HG03442 (cell line): ENCODE results near the gene OR2M4.
"Not testable (repeated sequence)": the region's sequence is repeated elsewhere in the genome, so short reads cannot be mapped to it uniquely, and the experiment has no call there.

ENCODE experiments used
- ATAC-seq: cut with Tn5 transposase; IDR thresholded peaks from one replicate; pipeline ENCODE4 v1.9.1; 2021; ENCODE audit warnings: mild to moderate bottlenecking, moderate library complexity; ENCODE audit not compliant: unreplicated experiment

The OR2M4 gene, protein sequence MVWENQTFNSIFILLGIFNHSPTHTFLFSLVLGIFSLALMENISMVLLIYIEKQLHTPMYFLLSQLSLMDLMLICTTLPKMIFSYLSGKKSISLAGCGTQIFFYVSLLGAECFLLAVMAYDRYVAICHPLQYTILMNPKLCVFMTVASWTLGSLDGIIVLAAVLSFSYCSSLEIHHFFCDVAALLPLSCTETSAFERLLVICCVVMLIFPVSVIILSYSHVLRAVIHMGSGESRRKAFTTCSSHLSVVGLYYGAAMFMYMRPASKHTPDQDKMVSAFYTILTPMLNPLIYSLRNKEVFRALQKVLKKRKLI

GRCh38 chr1:248231117-248231516 is at the start of gene OR2M4:
Gene OR2M4, plus strand, starts transcription at chr1:248231417. Its CDS starts 7,512 bp downstream, at chr1:248238929.
- ATAC-seq, result no peak

DNA sequence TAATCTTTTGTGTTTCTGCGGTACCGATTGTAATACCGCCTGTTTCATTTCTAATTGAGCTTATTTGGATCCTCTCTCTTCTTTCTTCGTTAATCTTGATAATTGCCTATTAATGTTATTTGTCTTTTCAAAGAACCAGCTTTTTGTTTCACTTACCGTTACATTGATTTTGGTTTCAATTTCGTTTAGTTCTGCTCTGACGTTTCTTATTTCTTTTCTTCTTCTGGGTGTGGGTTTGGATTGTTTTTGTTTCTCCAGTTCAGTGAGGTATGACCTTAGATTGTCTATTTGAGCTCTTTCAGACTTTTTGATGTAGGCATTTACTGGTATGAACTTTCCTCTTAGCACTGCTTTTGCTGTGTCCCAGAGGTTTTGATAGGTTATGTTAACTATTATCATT is 47.2 kb upstream of the OR2M4 start:
- no peak for ATAC-seq

DNA sequence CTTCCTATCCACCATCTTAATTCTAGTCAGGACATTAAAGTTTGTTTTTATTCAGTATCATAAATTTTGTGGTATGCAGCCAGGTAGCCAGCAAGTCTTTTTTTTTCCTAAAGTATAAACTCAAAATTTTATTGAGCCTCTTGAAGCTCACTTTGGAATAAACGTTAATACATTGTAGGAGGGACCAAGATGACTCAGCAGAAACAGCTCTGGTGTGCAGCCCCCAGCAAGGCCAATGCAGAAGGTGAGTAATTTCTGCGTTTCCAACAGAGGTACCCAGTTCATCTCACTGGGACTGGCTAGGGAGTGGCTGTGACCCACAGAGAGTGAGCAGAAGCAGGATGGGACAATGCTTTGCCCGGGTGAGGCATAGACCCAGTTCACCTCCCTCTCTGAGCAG is 43.9 kb upstream of the OR2M4 start:
- ATAC-seq, result no peak

- ATAC-seq, result no peak
These were observed 42.2 kb upstream of the OR2M4 start for GRCh38 chr1:248189026-248189425.

DNA sequence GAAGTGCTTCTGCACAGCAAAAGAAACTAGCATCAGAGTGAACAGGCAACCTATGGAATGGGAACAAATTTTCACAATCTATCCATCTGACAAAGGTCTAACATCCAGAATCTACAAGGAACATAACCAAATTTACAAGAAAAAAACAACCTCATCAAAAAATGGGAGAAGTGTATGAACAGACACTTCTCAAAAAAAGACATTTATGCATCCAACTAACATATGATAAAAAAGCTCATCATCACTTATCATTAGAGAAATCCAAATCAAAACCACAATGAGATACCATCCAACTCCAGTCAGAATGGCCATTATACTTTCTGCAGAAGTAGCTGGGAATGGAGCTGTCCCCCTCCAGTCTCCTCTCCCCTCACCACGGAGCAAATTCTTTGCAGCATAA is 37.1 kb upstream of the OR2M4 start:
- no peak for ATAC-seq

DNA sequence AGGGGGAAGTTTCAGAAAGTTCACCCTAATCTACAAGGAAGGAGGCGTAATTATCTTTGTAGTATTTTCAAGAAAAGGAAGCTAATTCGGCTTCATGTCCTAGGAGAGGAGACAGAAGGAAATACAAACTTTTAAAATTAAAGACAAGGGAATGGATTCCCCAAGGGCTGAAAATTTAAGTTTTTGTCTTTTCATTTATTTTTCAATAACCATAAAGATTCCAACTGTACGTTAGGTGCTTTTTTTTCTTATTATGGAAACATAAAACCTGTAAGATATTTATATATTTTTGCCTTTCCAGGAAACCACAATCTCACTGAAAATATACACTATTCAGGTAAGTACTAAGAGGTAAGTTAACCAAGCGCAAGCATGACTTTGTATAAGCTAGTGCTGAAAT is 34.3 kb upstream of the OR2M4 start, which contains the start of gene OR2M3:
OR2M3 (plus strand) TSS at position 301 of the 400 bp plus-strand sequence. CDS start 5,803 bp downstream, outside the sequence.
- ATAC-seq, result no peak

- no peak for ATAC-seq
These were observed 15.3 kb upstream of the OR2M4 start for GRCh38 chr1:248215880-248216279.

- no peak for ATAC-seq
These were observed 5.7 kb upstream of the OR2M4 start for GRCh38 chr1:248225537-248225936.

GRCh38 chr1:248229360-248229908 is 1.8 kb upstream of the OR2M4 start:
- ATAC-seq, result no peak

DNA sequence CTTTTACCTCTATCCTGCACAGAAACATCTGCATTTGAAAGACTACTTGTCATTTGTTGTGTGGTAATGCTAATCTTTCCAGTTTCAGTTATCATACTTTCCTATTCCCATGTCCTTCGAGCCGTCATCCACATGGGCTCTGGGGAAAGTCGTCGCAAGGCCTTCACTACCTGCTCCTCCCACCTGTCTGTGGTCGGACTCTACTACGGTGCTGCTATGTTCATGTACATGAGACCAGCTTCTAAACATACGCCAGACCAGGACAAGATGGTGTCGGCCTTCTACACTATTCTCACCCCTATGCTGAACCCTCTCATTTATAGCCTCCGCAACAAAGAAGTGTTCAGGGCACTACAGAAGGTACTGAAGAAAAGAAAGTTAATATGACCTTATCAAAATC is 8.3 kb downstream of the OR2M4 start:
- ATAC-seq, result no peak

DNA sequence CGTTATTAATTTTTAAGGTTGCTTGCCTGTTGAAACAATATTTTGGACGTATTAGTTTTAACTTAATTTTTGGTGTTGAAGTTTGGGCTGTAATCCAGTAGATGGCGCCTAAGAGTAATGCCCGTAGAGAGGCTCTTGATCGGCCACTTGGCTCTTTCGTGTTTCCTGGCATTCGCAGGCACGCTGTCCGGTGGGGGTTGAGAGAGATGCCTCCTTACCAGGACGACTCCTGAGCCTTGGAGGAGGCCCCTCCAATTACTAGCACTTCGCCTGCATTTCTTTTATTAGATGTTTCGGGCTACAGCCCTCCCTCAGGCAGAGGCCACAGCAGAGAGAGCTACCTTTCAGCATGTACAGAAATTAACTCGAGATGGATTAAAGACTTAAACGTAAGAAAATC is 12.0 kb downstream of the OR2M4 start:
- ATAC-seq, result peak; percentile 89

DNA sequence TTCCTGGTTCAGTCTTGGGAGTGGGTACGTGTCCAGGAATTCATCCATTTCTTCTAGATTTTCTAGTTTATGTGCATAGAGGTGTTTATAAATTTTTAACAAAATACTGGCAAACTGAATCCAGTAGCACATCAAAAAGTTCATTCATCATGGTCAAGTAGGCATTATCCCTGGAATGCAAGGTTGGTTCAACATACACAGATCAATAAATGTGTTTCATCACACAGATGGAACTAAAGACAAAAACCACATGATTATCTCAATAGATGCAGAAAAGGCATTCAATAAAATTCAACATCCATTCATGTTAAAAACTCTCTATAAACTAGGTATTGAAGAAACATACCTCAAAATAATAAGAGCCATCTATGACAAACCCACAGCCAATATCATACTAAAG is 28.1 kb downstream of the OR2M4 start:
- not testable (repeated sequence) for ATAC-seq

GRCh38 chr1:248268178-248268577 is 37.0 kb downstream of the OR2M4 start:
- no peak for ATAC-seq

DNA sequence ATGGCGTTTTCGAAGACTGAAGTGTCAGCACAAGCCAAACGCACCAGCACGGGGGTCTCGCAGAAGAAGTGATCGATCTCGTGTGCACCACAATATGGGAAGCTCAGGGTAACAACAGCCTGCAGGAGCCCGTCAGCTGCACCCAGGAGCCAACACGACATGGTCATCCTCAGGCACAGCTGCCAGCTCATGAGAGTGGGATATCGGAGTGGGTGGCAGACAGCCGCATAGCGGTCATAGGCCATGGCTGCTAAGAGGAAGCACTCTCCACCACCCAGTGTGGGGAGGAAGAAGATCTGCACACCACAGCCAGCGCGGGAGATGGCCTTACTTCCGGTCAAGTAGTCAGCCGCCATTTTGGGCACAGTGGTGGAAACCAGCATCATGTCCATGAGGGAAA is 42.0 kb downstream of the OR2M4 start:
- ATAC-seq, result not testable (repeated sequence)

DNA sequence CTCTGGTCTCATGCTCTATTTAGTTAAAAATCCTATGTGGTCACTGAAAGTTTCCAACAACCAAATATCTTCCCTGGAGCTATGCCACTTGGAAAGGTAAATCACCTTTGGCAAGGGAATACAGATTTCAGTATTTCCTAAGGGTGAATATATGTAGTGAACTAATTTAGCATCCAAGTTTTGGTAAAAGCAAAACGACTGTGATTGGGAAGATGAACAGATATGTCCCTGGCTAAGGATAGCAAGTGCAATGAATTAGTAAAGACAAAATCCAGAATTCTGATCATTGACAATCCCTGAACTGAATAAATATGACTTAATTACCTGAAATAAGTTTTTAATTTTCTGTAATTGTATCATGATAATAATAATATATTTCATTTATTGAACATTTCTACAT is 46.7 kb downstream of the OR2M4 start, which contains the start of gene OR2T33:
OR2T33 (minus strand) TSS at position 101 of the 400 bp plus-strand sequence. CDS start 4,162 bp downstream, outside the sequence.
- ATAC-seq, result no peak

DNA sequence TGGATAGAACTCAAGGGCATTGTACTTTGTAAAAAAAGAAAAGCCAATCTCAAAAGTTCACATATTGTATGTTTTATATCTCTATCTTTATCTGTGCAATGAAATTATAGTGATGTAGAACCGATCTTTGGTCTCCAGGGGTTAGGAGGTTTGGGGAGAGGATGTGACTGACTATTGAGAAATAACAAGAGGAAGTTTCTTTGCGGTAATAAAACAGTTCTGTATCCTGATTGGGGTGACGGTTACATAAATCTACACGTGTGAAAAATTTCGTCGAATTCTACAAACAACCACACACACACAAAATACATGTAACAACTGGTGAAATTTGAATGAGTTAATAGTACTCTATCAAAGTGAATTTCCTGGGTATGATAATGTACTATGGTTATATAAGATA is 57.2 kb downstream of the OR2M4 start:
- ATAC-seq, result no peak
